Parathyroid adenoma (tissue), 2 donors: Measurements from ENCODE around the gene C1orf35.
A peak's percentile ranks its signal among the peaks of the same experiment; 100 is the strongest.

Source experiments
- H2AFZ ChIP-seq: fragments of 300-600 bp; sonication (generic); one replicate; pipeline ENCODE4 v1.7.0; 2017; ENCODE audit warnings: antibody characterized with exemption, mild to moderate bottlenecking
- H3K27ac ChIP-seq: fragments of 300-600 bp; sonication (generic); one replicate; pipeline ENCODE4 v1.7.0; 2017
- H3K27me3 ChIP-seq: fragments of 300-600 bp; sonication (generic); one replicate; pipeline ENCODE4 v1.7.0; 2017; ENCODE audit warnings: low read length; ENCODE audit not compliant: control insufficient read depth, insufficient read depth
- H3K36me3 ChIP-seq: fragments of 300-600 bp; sonication (generic); one replicate; pipeline ENCODE4 v1.7.0; 2017; ENCODE audit warnings: low read length; ENCODE audit not compliant: control insufficient read depth, insufficient read depth
- H3K4me1 ChIP-seq: fragments of 300-600 bp; sonication (generic); one replicate; pipeline ENCODE4 v1.7.0; 2017; ENCODE audit warnings: control low read depth
- H3K4me2 ChIP-seq: fragments of 300-600 bp; sonication (generic); one replicate; pipeline ENCODE4 v1.7.0; 2017; ENCODE audit warnings: low read length
- H3K4me3 ChIP-seq: fragments of 300-600 bp; sonication (generic); one replicate; pipeline ENCODE4 v1.7.0; 2017; ENCODE audit warnings: low read depth, low read length
- H3K79me2 ChIP-seq: fragments of 300-600 bp; sonication (generic); one replicate; pipeline ENCODE4 v1.7.0; 2017; ENCODE audit warnings: control low read depth
- H3K9ac ChIP-seq: fragments of 300-600 bp; sonication (generic); one replicate; pipeline ENCODE4 v1.7.0; 2017; ENCODE audit warnings: mild to moderate bottlenecking
- H3K9me3 ChIP-seq: fragments of 300-600 bp; sonication (generic); one replicate; pipeline ENCODE4 v1.7.0; 2017; ENCODE audit warnings: low read length; ENCODE audit not compliant: control insufficient read depth
- TF ChIP-seq, protein P1 (sequence below): fragments of 300-600 bp; sonication (generic); IDR thresholded peaks from one replicate; pipeline ENCODE4 v1.7.0; 2017; ENCODE audit warnings: antibody characterized with exemption, mild to moderate bottlenecking
- donor health status: primary hyperparathyroidism.

The C1orf35 gene

DNA sequence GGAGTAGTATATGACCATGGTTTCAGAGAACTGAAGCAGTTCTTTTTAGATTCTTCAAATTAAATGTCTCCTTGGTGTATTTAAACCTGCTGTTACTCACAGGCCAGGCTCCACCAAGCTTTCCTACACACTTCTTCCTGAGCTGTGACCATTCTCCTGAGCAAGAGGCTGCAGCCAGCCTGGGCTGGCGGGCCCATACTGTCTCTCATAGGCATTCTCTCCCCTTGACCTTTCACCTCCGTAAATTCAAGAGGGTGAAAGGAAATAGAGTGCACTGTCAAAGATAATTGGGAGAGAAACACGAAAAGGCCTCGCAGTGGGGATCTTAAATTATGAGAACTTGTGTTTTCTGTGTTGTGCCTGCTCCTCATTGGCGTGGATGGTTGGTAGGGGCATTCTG lies 18.3 kb downstream of the C1orf35 start:
- TF ChIP-seq, protein P1, sequence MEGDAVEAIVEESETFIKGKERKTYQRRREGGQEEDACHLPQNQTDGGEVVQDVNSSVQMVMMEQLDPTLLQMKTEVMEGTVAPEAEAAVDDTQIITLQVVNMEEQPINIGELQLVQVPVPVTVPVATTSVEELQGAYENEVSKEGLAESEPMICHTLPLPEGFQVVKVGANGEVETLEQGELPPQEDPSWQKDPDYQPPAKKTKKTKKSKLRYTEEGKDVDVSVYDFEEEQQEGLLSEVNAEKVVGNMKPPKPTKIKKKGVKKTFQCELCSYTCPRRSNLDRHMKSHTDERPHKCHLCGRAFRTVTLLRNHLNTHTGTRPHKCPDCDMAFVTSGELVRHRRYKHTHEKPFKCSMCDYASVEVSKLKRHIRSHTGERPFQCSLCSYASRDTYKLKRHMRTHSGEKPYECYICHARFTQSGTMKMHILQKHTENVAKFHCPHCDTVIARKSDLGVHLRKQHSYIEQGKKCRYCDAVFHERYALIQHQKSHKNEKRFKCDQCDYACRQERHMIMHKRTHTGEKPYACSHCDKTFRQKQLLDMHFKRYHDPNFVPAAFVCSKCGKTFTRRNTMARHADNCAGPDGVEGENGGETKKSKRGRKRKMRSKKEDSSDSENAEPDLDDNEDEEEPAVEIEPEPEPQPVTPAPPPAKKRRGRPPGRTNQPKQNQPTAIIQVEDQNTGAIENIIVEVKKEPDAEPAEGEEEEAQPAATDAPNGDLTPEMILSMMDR: no peak
- H3K79me2 ChIP-seq: peaks cover 58% of the 10 kb centered on the region
- H2AFZ ChIP-seq: no peak overlapping the region
- no peaks in the 10 kb centered on the region for H3K36me3 ChIP-seq
- H3K27ac ChIP-seq: no peak overlapping the region
- H3K4me3 ChIP-seq: peak overlapping the region; percentile 95
- peaks cover 36% of the 10 kb centered on the region for H3K4me1 ChIP-seq
- peak overlapping the region; percentile 57 for H3K4me2 ChIP-seq
- no peaks in the 10 kb centered on the region for H3K27me3 ChIP-seq
- no peak overlapping the region for H3K9ac ChIP-seq
- no peaks in the 10 kb centered on the region for H3K9me3 ChIP-seq

DNA sequence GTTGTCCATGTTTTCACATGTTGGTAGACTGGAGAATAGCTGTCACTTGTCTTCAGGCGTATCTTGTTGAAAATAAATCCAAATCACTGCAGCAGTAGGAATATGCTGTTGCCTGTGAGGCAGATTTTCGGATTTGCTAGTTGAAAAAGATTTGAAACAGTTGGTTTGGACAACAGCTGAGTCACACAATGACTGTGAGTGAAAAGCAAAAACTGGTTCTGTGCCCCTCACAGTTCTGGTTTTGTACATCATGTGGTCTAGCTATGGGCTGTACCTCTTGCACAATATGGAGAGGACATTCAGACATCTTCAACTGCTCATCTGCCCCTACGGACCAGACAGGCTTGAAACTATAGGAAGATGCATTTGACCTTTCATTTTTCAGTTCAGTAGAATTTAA lies 18.8 kb downstream of the C1orf35 start:
- H3K4me3 ChIP-seq: peak overlapping the region; percentile 95
- peaks cover 54% of the 10 kb centered on the region for H3K79me2 ChIP-seq
- H3K27me3 ChIP-seq: no peaks in the 10 kb centered on the region
- no peaks in the 10 kb centered on the region for H3K36me3 ChIP-seq
- no peak overlapping the region for H3K9ac ChIP-seq
- no peaks in the 10 kb centered on the region for H3K9me3 ChIP-seq
- H2AFZ ChIP-seq: no peak overlapping the region
- TF ChIP-seq, protein P1: no peak
- H3K27ac ChIP-seq: no peak overlapping the region
- peak overlapping the region; percentile 57 for H3K4me2 ChIP-seq
- H3K4me1 ChIP-seq: peaks cover 32% of the 10 kb centered on the region

DNA sequence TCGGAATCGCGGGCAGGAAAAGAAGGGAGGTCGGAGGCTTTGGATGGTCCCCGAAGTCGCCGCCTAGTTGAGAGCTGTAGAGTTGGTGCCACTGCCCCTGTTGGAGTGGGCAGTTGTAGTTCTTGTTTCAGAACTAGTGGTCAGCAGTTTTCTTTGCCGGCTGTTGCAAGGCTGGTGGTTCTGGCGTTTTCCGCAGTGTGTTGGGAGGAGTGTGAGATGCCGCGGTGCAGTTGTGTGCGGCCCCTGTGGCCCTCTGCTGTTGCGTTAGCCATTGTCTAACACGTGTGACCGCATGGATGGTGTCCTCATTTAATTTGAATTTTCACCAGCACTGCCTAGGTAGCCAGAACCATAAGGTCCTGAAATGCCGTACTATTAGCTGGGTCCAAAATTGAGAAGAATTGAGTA lies 19.2 kb downstream of the C1orf35 start:
- Histone ChIP-seq H3K4me3 (peak overlapping the region; percentile 95), H3K27me3 (no peaks in the 10 kb centered on the region), H3K36me3 (no peaks in the 10 kb centered on the region), H3K9me3 (no peaks in the 10 kb centered on the region), H3K79me2 (peaks cover 49% of the 10 kb centered on the region), H2AFZ (no peak overlapping the region), H3K27ac (peak overlapping the region; percentile 91), H3K9ac (no peak overlapping the region), H3K4me2 (peak overlapping the region; percentile 57), H3K4me1 (peaks cover 29% of the 10 kb centered on the region)
- TF ChIP-seq, protein P1: no peak

DNA sequence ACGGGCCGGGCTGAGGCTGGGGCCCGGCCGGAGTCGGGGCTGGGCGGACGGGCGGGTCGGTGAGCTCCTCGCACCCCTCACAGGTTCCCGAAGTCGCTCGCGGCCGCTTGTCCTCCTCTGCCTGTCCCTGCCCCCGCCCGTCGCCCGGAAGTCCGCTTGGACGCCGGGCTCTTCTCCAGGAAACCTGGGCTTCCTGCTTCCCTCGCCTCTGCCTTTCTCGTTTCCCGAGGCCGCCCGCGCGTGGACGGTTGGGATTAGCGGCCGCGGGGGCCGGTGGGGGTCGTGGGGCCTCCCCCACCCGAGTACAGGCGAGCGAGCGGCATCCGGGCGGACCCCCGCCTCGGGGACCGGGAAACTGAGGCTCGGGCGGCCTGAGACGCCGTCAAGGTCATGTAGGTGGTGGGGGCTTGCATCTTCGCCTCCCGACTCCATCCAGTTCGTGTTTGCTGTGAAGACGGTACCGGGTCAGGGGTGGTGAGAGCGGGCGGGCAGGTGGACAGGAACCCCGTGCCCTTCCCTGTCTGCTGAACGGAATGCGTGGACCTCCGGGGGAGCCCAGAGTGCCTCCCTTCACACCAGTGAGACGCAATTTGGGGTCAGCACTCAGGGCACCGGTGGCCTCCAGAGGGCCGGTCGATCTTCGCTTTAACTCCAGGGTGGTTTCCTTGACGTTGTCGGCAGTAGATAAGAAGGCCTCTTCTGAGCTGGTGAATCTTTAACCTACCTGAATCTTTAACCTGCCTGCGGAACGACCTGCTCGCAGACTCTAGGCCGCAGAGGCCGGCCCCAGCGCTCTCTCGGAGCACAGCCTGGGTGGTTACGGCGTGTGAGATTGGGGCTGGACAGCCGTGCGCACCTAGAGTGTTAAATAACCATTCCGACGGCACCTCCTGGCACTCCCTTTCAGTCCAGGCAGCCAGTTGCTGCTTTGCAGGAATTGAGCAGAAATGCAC lies 19.9 kb downstream of the C1orf35 start:
- Histone ChIP-seq H3K9ac (peak overlapping the region; percentile 68), H3K4me1 (peaks cover 23% of the 10 kb centered on the region), H3K27ac (peak overlapping the region; percentile 91), H3K27me3 (no peaks in the 10 kb centered on the region), H2AFZ (no peak overlapping the region), H3K4me2 (peak overlapping the region; percentile 57), H3K9me3 (no peaks in the 10 kb centered on the region), H3K4me3 (peak overlapping the region; percentile 95), H3K36me3 (no peaks in the 10 kb centered on the region), H3K79me2 (peaks cover 42% of the 10 kb centered on the region)
- TF ChIP-seq, protein P1: no peak
